ENCODE data around the gene LMAN2.

LMAN2 gene

GRCh38 chr5:177351392-177352329, at the start of gene LMAN2:
LMAN2 (minus strand) TSS chr5:177351668; CDS start chr5:177351647, 21 bp downstream.
- peak; percentile 91 for DNase-seq

- DNase-seq, result no peak
Observed at GRCh38 chr5:177399997-177400868, 48.8 kb upstream of the LMAN2 start, which contains the start of gene PFN3. PFN3 (minus strand) TSS chr5:177400661; CDS start chr5:177400576, 85 bp downstream.

GRCh38 chr5:177397875-177398390, 46.5 kb upstream of the LMAN2 start:
- DNase-seq, result no peak

GRCh38 chr5:177396807-177397206, 45.3 kb upstream of the LMAN2 start:
- no peak for DNase-seq

GRCh38 chr5:177396078-177396477, 44.6 kb upstream of the LMAN2 start:
- DNase-seq, result no peak

- DNase-seq, result no peak
Observed at GRCh38 chr5:177393990-177394389, 42.5 kb upstream of the LMAN2 start.

- no peak for DNase-seq
Observed at GRCh38 chr5:177393206-177393765, 41.8 kb upstream of the LMAN2 start.

GRCh38 chr5:177392765-177393164, 41.3 kb upstream of the LMAN2 start:
- DNase-seq, result no peak

GRCh38 chr5:177390363-177391300, 39.2 kb upstream of the LMAN2 start:
- peak; percentile 94 for DNase-seq

- peak; percentile 62 for DNase-seq
Observed at GRCh38 chr5:177389241-177390169, 38.0 kb upstream of the LMAN2 start.

- DNase-seq, result no peak
Observed at GRCh38 chr5:177388521-177389052, 37.1 kb upstream of the LMAN2 start.

GRCh38 chr5:177387405-177387804, 35.9 kb upstream of the LMAN2 start:
- no peak for DNase-seq

GRCh38 chr5:177386542-177386941, 35.1 kb upstream of the LMAN2 start:
- no peak for DNase-seq

- no peak for DNase-seq
Observed at GRCh38 chr5:177385720-177386119, 34.3 kb upstream of the LMAN2 start.

GRCh38 chr5:177384134-177384533, 32.7 kb upstream of the LMAN2 start, which contains the start of gene SLC34A1:
SLC34A1 (plus strand) TSS chr5:177384434; CDS start chr5:177385742, 1,308 bp downstream.
- no peak for DNase-seq

- no peak for DNase-seq
Observed at GRCh38 chr5:177383181-177383580, 31.7 kb upstream of the LMAN2 start.

GRCh38 chr5:177382423-177383029, 31.1 kb upstream of the LMAN2 start:
- DNase-seq, result no peak

GRCh38 chr5:177380805-177381126, 29.3 kb upstream of the LMAN2 start:
- no peak for DNase-seq

All from stimulated activated CD8-positive, alpha-beta memory T cell treated with anti-CD3 and anti-CD28 coated beads, Interleukin-4, amount 100 ng/mL, for 48 hours (primary cell).